Activated CD8-positive, alpha-beta memory T cell treated with anti-CD3 and anti-CD28 coated beads, Interleukin-2, amount 10 ng/mL, durations not matched to agents 7 days and 5 days (primary cell): ENCODE results near the gene FOXF2. TPM values are rescaled to one million over a fixed set of nuclear protein-coding genes. Genes with fewer than 3 reads are reported as not detected.
A peak's percentile ranks its signal among the peaks of the same experiment; 100 is the strongest.
"Not testable (repeated sequence)": the region's sequence is repeated elsewhere in the genome, so short reads cannot be mapped to it uniquely, and the experiment has no call there.

Experiments used
- ATAC-seq: fragments of 150-1000 bp; cut with Tn5 transposase; one replicate; pipeline ENCODE4 v1.10.0; 2021; ENCODE audit warnings: moderate library complexity
- CTCF ChIA-PET: fragments of 350-600 bp; sonication (Branson Sonifier 250); formaldehyde crosslinking; loops from one replicate; lab custom pipeline; 2021; ENCODE audit warnings: antibody characterized with exemption; lab: Charles Lee
- DNase-seq: peaks from one replicate; pipeline ENCODE4 v3.0.0-alpha.2; 2020
- H3K27ac Mint-ChIP-seq: one replicate; pipeline ENCODE4 v1.8.0; 2021; ENCODE audit warnings: mild to moderate bottlenecking, mixed read lengths
- H3K27me3 Mint-ChIP-seq: one replicate; pipeline ENCODE4 v1.8.0; 2021; ENCODE audit warnings: mixed read lengths
- H3K36me3 Mint-ChIP-seq: one replicate; pipeline ENCODE4 v1.8.0; 2021; ENCODE audit warnings: mild to moderate bottlenecking, mixed read lengths
- H3K4me1 Mint-ChIP-seq: one replicate; pipeline ENCODE4 v1.8.0; 2021; ENCODE audit warnings: mixed read lengths
- H3K4me3 Mint-ChIP-seq: one replicate; pipeline ENCODE4 v1.8.0; 2021; ENCODE audit warnings: mild to moderate bottlenecking, moderate library complexity, mixed read lengths
- H3K9me3 Mint-ChIP-seq: one replicate; pipeline ENCODE4 v1.8.0; 2022; ENCODE audit warnings: low read depth, mixed read lengths
- total RNA-seq, 2 experiments: library from RNA; stranded (reverse); gene quantifications; one replicate each; pipeline ENCODE4 v1.2.3, GENCODE V29; 2021

Gene FOXF2
- total RNA-seq, 2 experiments from 2014 or later: not detected

GRCh38 chr6:1365686-1366085, 23.7 kb upstream of the FOXF2 start:
- ATAC-seq (no peak), DNase-seq (no peak)
- Mint-ChIP-seq H3K36me3 (no peaks in the 10 kb centered on the region), H3K4me1 (no peaks in the 10 kb centered on the region), H3K27ac (no peak overlapping the region), H3K9me3 (no peaks in the 10 kb centered on the region), H3K27me3 (peaks cover 48% of the 10 kb centered on the region), H3K4me3 (no peak overlapping the region)
- CTCF ChIA-PET: no interaction called here

DNA sequence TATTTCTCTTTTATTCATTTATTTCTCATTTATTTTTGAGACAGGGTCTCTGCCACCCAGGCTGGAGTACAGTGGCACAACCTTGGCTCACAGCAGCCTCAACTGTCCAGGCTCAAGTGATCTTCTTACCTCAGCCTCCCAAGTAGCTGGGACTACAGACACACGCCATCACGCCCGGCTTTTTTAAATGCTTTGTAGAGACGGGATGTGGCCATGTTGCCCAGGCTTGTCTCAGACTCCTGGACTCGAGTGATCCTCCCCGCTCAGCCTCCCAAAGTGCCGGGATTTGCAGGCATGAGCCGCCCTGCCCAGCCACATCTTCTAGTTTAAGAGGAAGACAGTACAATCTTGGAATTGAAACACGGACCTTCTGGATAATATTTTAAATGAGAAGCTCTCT, 21.6 kb upstream of the FOXF2 start:
- Mint-ChIP-seq H3K9me3 (no peaks in the 10 kb centered on the region), H3K27ac (no peak overlapping the region), H3K4me3 (no peak overlapping the region), H3K27me3 (peaks cover 55% of the 10 kb centered on the region), H3K4me1 (no peaks in the 10 kb centered on the region), H3K36me3 (no peaks in the 10 kb centered on the region)
- no peak for DNase-seq
- CTCF ChIA-PET: interaction anchor here (0.9 kb wide), 1 partner anchor 29 kb away, joined by 3 read pairs; no protein-coding TSS in a partner anchor
- no peak for ATAC-seq

DNA sequence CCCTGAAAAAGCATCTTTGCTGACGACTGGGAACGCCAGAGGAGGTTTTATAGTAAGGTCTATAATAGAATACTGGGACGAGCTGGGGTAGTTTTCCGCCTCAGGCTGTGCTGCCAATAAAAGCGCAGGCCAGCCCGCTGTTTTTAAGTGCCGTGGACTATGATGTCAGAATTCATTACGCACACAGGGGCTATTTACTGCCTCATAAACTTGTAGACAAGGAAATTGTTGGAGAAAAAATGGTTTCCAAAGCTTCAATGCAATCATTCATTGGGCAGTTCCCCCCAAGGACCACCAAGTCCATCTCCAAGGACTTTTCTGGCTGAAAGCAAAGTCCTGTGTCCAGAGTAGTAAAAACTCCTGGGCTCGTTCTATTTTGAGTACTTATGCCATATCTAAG, 20.4 kb upstream of the FOXF2 start:
- Mint-ChIP-seq H3K27me3 (peaks cover 59% of the 10 kb centered on the region), H3K27ac (no peak overlapping the region), H3K9me3 (no peaks in the 10 kb centered on the region), H3K36me3 (no peaks in the 10 kb centered on the region), H3K4me1 (no peaks in the 10 kb centered on the region), H3K4me3 (no peak overlapping the region)
- no peak for ATAC-seq
- no peak for DNase-seq
- CTCF ChIA-PET: no interaction called here

DNA sequence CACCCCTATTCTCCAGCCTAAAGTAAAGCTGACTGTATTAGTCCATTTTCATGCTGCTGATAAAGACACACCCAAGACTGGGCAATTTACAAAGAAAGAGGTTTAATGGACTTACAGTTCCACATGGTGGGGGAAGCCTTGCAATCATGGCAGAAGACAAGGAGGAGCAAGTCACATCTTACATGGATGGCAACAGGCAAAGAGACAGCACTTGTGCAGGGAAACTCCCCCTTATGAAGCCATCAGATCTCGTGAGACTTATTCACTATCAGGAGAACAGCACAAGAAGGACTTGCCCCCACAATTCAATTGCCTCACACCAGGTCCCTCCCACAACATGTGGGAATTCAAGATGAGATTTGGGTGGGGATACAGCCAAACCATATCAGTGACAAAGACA, 19.7 kb upstream of the FOXF2 start:
- ATAC-seq, H3K4me1 Mint-ChIP-seq, H3K9me3 Mint-ChIP-seq, H3K4me3 Mint-ChIP-seq, DNase-seq, H3K27ac Mint-ChIP-seq, CTCF ChIA-PET, H3K36me3 Mint-ChIP-seq: not testable (repeated sequence)
- peaks cover 61% of the 10 kb centered on the region for H3K27me3 Mint-ChIP-seq

DNA sequence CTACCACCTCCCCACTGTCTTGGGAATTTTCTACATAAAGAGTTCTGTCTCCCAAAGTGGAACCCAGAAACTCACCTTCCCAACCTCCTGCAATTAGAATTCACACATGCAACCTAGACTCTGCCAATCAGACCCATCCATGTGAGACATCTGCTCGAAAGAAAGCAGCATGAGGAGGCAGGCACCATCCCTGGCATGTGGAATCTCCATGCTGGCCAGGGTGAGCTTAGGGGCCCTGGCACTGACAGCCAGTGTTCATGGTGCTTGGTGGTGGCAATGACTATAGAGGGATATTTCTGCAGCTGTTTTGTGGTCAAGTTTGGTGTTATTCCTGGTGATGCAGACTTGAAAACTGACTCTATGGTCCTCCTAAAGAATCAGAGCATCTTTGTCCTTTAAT, 17.4 kb upstream of the FOXF2 start:
- CTCF ChIA-PET: interaction anchor here (1.3 kb wide), 1 partner anchor 9 kb away, joined by 3 read pairs; no protein-coding TSS in a partner anchor
- H3K4me3 Mint-ChIP-seq: no peak overlapping the region
- ATAC-seq: no peak
- no peaks in the 10 kb centered on the region for H3K4me1 Mint-ChIP-seq
- H3K36me3 Mint-ChIP-seq: no peaks in the 10 kb centered on the region
- H3K9me3 Mint-ChIP-seq: no peaks in the 10 kb centered on the region
- H3K27me3 Mint-ChIP-seq: peaks cover 66% of the 10 kb centered on the region
- H3K27ac Mint-ChIP-seq: no peak overlapping the region
- DNase-seq: no peak

GRCh38 chr6:1372690-1373089, 16.7 kb upstream of the FOXF2 start:
- Mint-ChIP-seq H3K27me3 (peaks cover 71% of the 10 kb centered on the region), H3K4me1 (peaks cover 2% of the 10 kb centered on the region), H3K4me3 (no peak overlapping the region), H3K9me3 (no peaks in the 10 kb centered on the region), H3K36me3 (peaks cover 3% of the 10 kb centered on the region), H3K27ac (no peak overlapping the region)
- CTCF ChIA-PET: interaction anchor here (1.3 kb wide), 1 partner anchor 8 kb away, joined by 3 read pairs; no protein-coding TSS in a partner anchor
- no peak for ATAC-seq
- DNase-seq: no peak

DNA sequence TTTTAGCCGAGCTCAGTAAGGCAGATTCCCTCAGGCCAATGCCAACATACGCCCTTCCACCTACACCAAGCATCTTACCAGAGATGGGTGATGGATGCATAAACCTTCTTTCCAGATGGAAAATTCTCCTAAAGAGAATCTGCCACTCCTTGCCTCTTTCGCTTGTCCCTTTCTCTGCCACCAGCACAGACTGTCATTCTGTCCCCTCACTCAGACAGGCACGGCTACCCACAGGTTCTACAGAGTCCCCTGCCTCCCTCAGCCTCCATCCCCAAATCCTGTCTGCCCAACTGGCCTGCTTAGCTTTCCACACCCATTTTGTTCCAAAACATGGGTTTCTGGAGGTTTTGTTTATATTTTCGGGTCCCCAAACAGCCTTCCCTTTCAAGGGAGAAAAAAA, 12.7 kb upstream of the FOXF2 start:
- peaks cover 3% of the 10 kb centered on the region for H3K36me3 Mint-ChIP-seq
- DNase-seq (no peak), ATAC-seq (no peak)
- no peak overlapping the region for H3K4me3 Mint-ChIP-seq
- H3K27me3 Mint-ChIP-seq: peaks cover 87% of the 10 kb centered on the region
- H3K27ac Mint-ChIP-seq: no peak overlapping the region
- peaks cover 17% of the 10 kb centered on the region for H3K4me1 Mint-ChIP-seq
- no peaks in the 10 kb centered on the region for H3K9me3 Mint-ChIP-seq
- CTCF ChIA-PET: interaction anchor here (1.1 to 2.0 kb wide), 3 partner anchors 9 to 783 kb away, joined by 3 to 10 read pairs (median 3); no protein-coding TSS in a partner anchor

- Mint-ChIP-seq H3K4me3 (no peak overlapping the region), H3K9me3 (no peaks in the 10 kb centered on the region), H3K4me1 (peaks cover 19% of the 10 kb centered on the region), H3K36me3 (peaks cover 3% of the 10 kb centered on the region), H3K27ac (peak overlapping the region; percentile 36), H3K27me3 (peaks cover 82% of the 10 kb centered on the region)
- no peak for DNase-seq
- CTCF ChIA-PET: interaction anchor here (1.3 to 2.0 kb wide), 2 partner anchors 19 to 784 kb away, joined by 3 to 10 read pairs; no protein-coding TSS in a partner anchor
- ATAC-seq: no peak
These were observed 11.8 kb upstream of the FOXF2 start for GRCh38 chr6:1377526-1377925.

DNA sequence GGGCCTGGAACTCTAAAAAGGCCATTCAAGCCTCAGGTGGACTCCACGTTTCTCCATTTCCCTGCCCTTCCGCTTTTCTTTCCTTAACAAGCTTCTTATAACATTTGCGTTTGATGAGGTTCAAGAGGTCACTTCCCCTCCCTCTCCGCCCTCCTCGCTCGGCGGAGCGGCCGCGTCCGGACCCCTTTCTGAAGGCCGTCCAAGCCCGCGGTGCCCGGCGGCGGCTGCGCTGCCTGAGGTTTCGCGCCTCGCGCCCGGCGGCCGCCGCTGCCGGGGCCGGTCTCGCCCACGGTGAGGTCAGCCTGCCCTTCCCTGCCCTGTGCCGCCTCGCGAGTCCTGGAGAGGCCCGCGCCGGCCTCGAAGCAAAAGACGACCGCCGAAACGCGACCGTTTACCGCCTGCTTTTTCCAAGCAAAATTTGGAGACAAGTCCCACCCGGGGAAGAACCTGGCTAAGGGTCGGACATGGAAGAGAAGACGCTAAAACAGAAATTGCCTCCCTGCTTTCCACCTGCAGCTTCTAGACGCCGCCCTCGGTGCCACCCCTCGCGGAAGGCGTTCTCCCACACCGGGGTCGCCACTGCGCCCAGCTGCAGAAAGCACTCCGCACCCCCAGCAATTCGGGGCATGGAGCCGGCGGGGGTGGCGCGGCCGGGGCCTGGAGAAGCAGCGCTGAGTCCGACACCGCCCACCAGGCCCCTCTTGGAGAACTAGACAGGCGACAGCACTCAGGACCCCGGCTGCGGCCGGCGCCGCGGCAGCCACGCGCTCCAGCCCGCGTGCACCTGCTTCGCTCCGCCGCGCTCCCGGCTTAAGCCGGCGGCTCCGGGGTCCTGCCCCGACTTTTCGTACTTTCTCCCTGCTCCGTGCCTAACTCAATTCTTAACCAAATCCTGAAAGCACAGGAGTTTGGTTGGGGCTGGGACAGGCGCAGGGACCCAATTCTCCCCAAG, 11.0 kb upstream of the FOXF2 start:
- CTCF ChIA-PET: interaction anchor here (1.0 to 2.0 kb wide), 3 partner anchors 19 to 59 kb away, joined by 3 to 10 read pairs (median 3); no protein-coding TSS in a partner anchor
- ATAC-seq (no peak), DNase-seq (no peak)
- H3K9me3 Mint-ChIP-seq: no peaks in the 10 kb centered on the region
- peaks cover 19% of the 10 kb centered on the region for H3K4me1 Mint-ChIP-seq
- peaks cover 81% of the 10 kb centered on the region for H3K27me3 Mint-ChIP-seq
- peak overlapping the region; percentile 28 for H3K27ac Mint-ChIP-seq
- H3K4me3 Mint-ChIP-seq: no peak overlapping the region
- peaks cover 3% of the 10 kb centered on the region for H3K36me3 Mint-ChIP-seq

DNA sequence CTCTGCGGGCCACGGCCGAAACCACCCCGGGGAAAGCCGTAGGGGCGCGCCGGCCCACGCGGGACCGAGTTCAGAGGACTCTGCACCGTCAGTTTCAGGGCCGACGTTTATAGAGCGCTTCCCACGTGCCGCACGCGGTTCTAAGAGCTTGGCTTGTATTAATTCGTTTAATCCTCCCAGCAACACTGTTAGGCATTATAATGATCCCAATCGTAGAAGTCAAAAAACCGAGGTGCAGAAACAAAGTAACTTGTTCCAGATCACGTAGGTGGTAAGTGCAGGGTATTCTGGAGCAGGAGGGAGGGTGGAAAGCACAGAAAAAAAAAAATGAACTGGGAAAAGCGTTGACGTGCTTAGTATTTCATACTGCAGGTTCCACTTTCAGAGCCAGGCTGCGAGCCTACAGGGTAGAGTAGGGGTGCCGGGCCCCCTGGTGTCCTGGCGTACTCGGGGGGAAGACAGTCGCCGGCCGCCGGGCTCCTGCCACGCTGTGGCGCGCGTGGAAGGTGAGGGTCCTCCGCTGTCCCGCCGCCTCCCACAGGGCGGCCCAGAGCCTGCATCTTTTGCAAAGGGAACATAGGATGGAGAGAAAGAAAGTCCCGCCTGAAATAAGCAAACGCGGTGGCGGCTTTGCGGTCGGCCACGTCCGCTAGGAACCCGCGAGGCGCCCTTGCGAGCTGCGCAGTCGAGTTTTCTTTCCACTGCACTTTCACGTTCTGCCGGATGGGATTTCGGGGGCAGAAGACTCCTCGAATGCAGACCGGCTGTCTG, 10.2 kb upstream of the FOXF2 start:
- CTCF ChIA-PET: interaction anchor here (0.8 to 1.1 kb wide), 2 partner anchors 11 to 18 kb away, joined by 3 read pairs; no protein-coding TSS in a partner anchor
- H3K9me3 Mint-ChIP-seq: no peaks in the 10 kb centered on the region
- H3K4me3 Mint-ChIP-seq: no peak overlapping the region
- H3K4me1 Mint-ChIP-seq: peaks cover 19% of the 10 kb centered on the region
- ATAC-seq (no peak), DNase-seq (no peak)
- H3K36me3 Mint-ChIP-seq: peaks cover 3% of the 10 kb centered on the region
- peaks cover 77% of the 10 kb centered on the region for H3K27me3 Mint-ChIP-seq
- peak overlapping the region; percentile 24 for H3K27ac Mint-ChIP-seq

DNA sequence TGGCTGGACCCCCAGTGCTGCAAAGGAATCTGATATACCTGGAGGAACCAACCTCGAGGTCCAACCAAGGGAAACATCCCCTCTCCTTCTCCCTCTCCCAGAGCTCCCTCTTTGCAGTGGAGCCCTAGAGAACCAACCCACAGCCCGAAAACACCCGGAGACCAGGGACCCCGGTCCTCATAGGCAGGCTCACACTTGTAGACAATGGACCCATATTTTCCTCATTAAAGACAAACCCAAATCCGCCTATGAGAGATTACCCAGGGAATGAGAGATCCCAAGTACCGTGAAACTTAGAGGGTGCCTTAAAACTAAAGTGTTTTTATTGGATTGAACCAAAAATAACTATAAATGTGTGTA, 9.6 kb upstream of the FOXF2 start:
- no peak overlapping the region for H3K4me3 Mint-ChIP-seq
- ATAC-seq (no peak), DNase-seq (no peak)
- H3K27ac Mint-ChIP-seq: peak overlapping the region; percentile 32
- peaks cover 19% of the 10 kb centered on the region for H3K4me1 Mint-ChIP-seq
- H3K27me3 Mint-ChIP-seq: peaks cover 77% of the 10 kb centered on the region
- H3K36me3 Mint-ChIP-seq: peaks cover 3% of the 10 kb centered on the region
- no peaks in the 10 kb centered on the region for H3K9me3 Mint-ChIP-seq
- CTCF ChIA-PET: interaction anchor here (0.8 to 1.1 kb wide), 2 partner anchors 10 to 17 kb away, joined by 3 read pairs; no protein-coding TSS in a partner anchor

DNA sequence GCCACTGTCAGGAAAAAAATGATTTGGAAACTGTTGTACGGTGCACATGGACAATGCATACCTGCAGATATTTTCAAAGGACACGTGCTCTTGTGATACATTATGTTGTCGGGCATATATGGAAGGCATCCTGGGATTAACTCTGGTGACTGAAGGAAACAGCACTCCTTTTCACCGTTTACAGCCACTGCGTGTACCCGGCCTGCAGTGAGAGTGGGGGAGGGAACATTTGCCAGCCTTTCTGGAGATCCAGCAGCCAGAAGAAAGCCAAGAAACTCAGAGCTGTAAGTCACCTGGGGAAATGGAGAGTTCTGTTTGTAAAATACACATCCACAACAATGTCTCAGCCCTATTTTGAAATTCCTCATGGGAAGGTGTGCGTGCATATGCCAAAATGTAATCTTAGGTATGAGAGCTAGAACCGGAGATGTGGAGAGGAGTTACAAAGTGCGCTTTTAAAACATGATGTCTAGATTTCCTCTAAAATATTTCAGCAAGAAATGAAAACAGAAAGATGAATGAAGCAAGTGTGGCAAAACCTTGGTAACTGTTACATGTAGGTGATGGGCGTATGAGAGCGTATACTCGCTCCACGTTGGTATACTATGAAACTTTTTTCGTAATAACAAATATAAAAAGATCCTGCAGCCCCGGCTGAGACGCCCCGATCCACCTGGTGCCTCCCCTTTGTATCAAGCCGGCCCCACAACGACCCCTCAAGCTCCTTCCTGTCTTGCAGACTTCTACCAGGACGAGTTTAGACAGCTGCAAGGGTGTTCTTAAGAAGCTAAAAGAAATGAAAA, 8.6 kb upstream of the FOXF2 start:
- no peak overlapping the region for H3K4me3 Mint-ChIP-seq
- DNase-seq: no peak
- peaks cover 3% of the 10 kb centered on the region for H3K36me3 Mint-ChIP-seq
- peaks cover 25% of the 10 kb centered on the region for H3K4me1 Mint-ChIP-seq
- ATAC-seq: no peak
- H3K27ac Mint-ChIP-seq: peak overlapping the region; percentile 7
- peaks cover 81% of the 10 kb centered on the region for H3K27me3 Mint-ChIP-seq
- CTCF ChIA-PET: interaction anchor here (0.9 to 1.4 kb wide), 8 partner anchors 9 to 1193 kb away, joined by 3 to 6 read pairs (median 4); partner anchors contain the start of gene FOXQ1
- H3K9me3 Mint-ChIP-seq: no peaks in the 10 kb centered on the region
